Activated naive CD4-positive, alpha-beta T cell treated with anti-CD3 and anti-CD28 coated beads, Interleukin-2, amount 50 U/mL, for 24 hours (primary cell): ENCODE measurements around the gene RIPK4.

Experiments used
- H3K27ac Mint-ChIP-seq: one replicate; pipeline ENCODE4 v1.8.0; 2021; ENCODE audit warnings: mild to moderate bottlenecking, mixed read lengths
- H3K27me3 Mint-ChIP-seq: one replicate; pipeline ENCODE4 v1.8.0; 2021; ENCODE audit warnings: mixed read lengths
- H3K36me3 Mint-ChIP-seq: one replicate; pipeline ENCODE4 v1.8.0; 2021; ENCODE audit warnings: mixed read lengths
- H3K4me1 Mint-ChIP-seq: one replicate; pipeline ENCODE4 v1.8.0; 2021; ENCODE audit warnings: mixed read lengths
- H3K4me3 Mint-ChIP-seq: one replicate; pipeline ENCODE4 v1.8.0; 2021; ENCODE audit warnings: mild to moderate bottlenecking, mixed read lengths
- H3K9me3 Mint-ChIP-seq: one replicate; pipeline ENCODE4 v1.8.0; 2021; ENCODE audit warnings: mixed read lengths

Gene RIPK4

DNA sequence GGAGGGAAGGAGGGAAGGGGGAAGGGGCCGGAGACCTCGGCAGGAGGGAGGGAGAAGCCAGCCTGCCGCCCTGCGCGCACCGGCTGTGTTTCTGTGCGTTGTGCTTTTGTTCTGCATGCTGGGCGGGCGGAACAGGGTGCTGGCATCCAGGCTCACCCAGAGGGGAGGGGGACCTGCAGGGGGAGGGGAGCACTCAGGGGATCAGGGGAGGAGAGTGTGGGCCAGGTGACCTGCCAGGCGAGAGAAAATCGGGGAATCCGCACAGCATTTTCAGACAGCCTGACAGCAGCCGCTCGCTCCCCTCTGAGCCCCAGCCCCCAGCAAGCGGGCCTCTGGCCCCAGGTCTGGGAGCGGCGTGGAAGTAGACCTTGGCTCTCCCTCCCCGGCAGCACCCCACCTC is 54.7 kb downstream of the RIPK4 start:
- H3K27ac Mint-ChIP-seq: no peak overlapping the region
- H3K9me3 Mint-ChIP-seq: peaks cover 2% of the 10 kb centered on the region
- H3K27me3 Mint-ChIP-seq: peaks cover 26% of the 10 kb centered on the region
- no peaks in the 10 kb centered on the region for H3K4me1 Mint-ChIP-seq
- no peaks in the 10 kb centered on the region for H3K36me3 Mint-ChIP-seq
- no peak overlapping the region for H3K4me3 Mint-ChIP-seq

DNA sequence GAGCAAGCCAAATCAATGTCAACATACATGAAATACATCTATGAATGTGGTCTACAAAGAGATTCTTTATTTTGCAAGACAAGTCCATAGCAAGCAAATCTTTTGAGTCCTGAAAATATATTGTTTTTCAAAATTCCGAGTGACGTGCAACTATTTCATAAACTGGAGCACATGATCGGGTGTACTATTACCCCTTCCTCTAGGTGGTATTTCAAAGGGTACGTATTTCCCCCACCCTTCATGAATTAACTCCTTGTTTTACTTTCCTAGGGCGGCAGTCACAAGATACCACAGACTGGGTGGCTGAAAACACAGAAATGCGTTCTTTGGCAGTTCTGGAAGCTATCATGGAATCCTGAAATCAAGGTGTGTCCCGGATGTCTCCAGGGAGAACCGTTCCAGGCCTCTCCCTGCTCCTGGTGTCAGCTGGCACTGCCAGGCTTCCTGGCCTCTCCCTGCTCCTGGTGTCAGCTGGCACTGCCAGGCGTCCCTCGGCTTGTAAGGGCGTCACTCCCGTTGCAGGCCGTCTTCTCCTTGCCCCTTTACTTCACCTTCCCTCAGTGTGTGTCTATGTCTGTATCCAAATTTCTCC is 55.3 kb downstream of the RIPK4 start:
- H3K27me3 Mint-ChIP-seq: peaks cover 26% of the 10 kb centered on the region

GRCh38 chr21:41710823-41711160 is 56.1 kb downstream of the RIPK4 start:
- H3K4me1 Mint-ChIP-seq: no peaks in the 10 kb centered on the region
- no peaks in the 10 kb centered on the region for H3K36me3 Mint-ChIP-seq
- peaks cover 9% of the 10 kb centered on the region for H3K9me3 Mint-ChIP-seq
- H3K27ac Mint-ChIP-seq: no peak overlapping the region
- H3K27me3 Mint-ChIP-seq: peaks cover 23% of the 10 kb centered on the region
- H3K4me3 Mint-ChIP-seq: no peak overlapping the region

More for the DNA sequence above, 55.3 kb downstream of the RIPK4 start:
- no peaks in the 10 kb centered on the region for H3K4me1 Mint-ChIP-seq
- H3K27ac Mint-ChIP-seq: no peak overlapping the region
- peaks cover 8% of the 10 kb centered on the region for H3K9me3 Mint-ChIP-seq
- H3K36me3 Mint-ChIP-seq: no peaks in the 10 kb centered on the region
- H3K4me3 Mint-ChIP-seq: no peak overlapping the region

DNA sequence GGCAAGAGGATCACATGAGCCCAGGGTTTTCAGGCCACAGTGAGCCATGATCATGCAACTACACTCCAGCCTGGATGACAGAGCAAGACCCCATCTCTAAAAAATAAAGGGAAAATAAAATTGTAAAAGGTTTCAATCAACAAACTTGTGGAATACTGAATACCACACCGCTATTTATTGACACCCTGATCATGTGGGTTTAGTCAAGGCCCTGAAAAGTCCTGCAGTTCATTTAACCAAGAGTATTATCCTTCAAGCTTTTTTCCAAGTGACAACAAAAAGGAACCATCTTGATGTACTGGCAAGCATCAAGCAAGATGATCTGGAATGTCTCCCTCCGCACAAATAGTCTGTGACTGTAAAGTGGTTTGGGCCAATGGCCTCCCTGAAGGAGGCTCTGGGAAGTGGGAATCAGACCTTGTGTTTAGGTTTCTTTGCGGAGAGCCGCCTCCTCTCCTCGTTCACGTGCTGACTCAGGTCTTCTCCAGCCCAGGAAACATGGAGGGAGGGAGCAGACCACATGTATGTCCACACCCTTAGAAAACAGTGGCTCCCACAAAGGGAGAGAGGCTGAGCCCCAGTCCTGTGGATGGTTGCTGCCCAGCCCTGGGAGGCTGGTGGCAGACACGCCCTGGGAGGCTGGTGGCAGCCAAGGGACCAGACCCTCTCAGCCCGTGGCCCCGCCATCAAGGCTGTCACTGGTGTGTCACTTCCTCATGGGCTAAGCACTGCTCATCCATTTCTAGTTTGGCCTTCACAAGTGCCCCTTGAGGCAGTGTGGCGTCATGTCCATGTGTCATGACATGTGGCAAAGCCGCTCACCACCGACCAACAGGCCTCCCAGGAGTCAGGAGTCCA is 56.7 kb downstream of the RIPK4 start:
- Mint-ChIP-seq H3K4me3 (no peak overlapping the region), H3K27ac (no peak overlapping the region), H3K9me3 (peaks cover 9% of the 10 kb centered on the region), H3K27me3 (peaks cover 21% of the 10 kb centered on the region), H3K36me3 (no peaks in the 10 kb centered on the region), H3K4me1 (no peaks in the 10 kb centered on the region)

DNA sequence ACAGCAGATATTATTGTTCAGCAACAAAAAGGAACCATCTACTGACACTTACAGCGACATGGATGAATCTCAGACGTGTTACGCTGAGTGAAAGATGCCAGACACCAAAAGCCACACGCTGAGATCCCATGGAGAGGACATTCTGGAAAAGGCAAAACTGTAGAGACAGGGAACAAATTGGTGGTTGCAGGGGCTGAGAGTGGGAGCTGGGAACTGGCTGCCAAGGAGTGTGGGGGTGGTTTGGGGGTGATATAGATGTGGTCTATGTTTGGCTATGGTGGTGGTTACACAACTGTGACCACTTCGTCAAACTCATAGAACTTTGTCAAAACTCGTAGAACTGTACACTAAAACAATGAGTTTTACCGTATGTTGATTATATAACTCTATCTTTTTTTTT is 57.7 kb downstream of the RIPK4 start:
- no peak overlapping the region for H3K4me3 Mint-ChIP-seq

GRCh38 chr21:41707960-41708330 is 58.9 kb downstream of the RIPK4 start:
- Mint-ChIP-seq H3K9me3 (peaks cover 9% of the 10 kb centered on the region), H3K4me3 (no peak overlapping the region), H3K27me3 (peaks cover 20% of the 10 kb centered on the region), H3K4me1 (no peaks in the 10 kb centered on the region), H3K36me3 (no peaks in the 10 kb centered on the region), H3K27ac (no peak overlapping the region)

More for the DNA sequence above, 57.7 kb downstream of the RIPK4 start:
- H3K36me3 Mint-ChIP-seq: no peaks in the 10 kb centered on the region
- H3K27ac Mint-ChIP-seq: no peak overlapping the region
- H3K9me3 Mint-ChIP-seq: peaks cover 9% of the 10 kb centered on the region
- peaks cover 18% of the 10 kb centered on the region for H3K27me3 Mint-ChIP-seq
- H3K4me1 Mint-ChIP-seq: no peaks in the 10 kb centered on the region

DNA sequence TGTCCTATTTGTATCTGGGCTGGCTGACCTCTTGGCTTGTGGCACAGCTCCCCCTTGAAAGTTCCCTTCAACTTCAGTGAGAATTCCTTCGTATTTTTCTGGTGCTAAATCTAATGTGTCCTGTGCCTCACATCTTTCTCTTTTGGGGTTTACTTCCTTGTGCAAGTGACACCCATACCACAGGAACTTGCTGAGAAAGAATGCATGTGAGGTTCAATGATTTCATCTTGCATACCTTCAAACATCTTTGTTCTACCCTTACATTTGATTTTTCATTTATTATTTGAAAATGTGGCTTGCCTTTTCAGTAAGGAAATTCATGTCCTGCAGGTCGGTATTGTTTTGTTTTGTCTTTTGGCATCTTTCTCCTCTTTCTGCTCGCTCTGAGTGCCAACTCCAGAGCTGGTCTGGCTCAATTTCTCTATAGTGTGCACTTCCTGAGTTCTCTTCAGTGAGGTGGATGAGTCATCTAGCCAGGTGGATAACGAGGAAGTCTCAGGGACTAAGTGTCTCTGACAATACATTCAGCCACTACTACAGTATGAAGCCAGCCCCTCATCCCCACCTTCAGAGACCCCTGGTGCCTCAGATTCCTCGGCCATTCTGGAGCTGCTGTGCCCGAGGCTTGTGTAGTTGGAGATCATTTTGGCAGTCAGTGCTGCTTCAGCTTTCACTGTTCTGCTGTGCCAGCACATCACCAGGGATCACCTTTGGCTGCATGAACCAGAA is 59.5 kb downstream of the RIPK4 start:
- H3K4me3 Mint-ChIP-seq: no peak overlapping the region
- no peaks in the 10 kb centered on the region for H3K4me1 Mint-ChIP-seq
- no peaks in the 10 kb centered on the region for H3K36me3 Mint-ChIP-seq
- H3K27me3 Mint-ChIP-seq: peaks cover 18% of the 10 kb centered on the region
- no peak overlapping the region for H3K27ac Mint-ChIP-seq
- peaks cover 9% of the 10 kb centered on the region for H3K9me3 Mint-ChIP-seq

- H3K9me3 Mint-ChIP-seq: peaks cover 9% of the 10 kb centered on the region
- no peak overlapping the region for H3K4me3 Mint-ChIP-seq
- H3K4me1 Mint-ChIP-seq: no peaks in the 10 kb centered on the region
- H3K27ac Mint-ChIP-seq: no peak overlapping the region
- no peaks in the 10 kb centered on the region for H3K36me3 Mint-ChIP-seq
- H3K27me3 Mint-ChIP-seq: peaks cover 15% of the 10 kb centered on the region
Observed at GRCh38 chr21:41706678-41707077, 60.2 kb downstream of the RIPK4 start.

- Mint-ChIP-seq H3K9me3 (peaks cover 9% of the 10 kb centered on the region), H3K27ac (no peak overlapping the region), H3K27me3 (peaks cover 13% of the 10 kb centered on the region), H3K4me1 (no peaks in the 10 kb centered on the region), H3K36me3 (no peaks in the 10 kb centered on the region), H3K4me3 (no peak overlapping the region)
Observed at GRCh38 chr21:41706263-41706639, 60.6 kb downstream of the RIPK4 start.

DNA sequence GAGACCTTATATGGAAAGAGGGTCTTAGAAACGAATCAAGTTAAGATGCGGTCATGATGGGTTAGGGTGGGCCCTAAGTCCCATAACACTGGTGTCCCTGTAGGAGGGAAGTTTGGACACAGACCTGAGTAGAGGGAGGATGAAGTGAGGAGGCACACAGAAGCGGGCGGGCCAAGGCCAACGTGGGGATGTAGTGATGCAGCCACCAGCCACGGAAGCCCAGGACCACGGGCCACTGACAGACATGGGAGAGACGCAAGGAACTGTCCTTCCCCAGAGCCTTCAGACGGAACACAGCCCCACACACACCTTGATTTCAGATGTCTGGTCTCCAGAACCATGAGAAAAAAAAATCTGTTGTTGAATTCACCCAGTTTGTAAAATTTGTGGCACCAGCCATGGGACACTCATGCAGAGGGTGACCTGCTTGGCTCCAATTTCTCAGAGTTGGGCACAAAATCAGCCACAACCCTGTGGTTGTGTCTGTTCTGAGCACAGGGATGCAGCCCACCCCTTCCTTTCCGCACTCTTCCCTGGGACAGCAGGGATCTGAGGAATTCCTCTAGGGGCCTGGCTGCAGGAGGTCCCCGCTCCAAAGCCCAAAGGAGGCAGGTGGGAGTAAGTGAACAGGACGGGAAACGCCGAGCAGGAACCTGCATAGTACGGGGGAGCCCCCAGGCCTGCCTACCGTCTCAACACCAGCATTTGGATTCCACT is 61.1 kb downstream of the RIPK4 start:
- H3K9me3 Mint-ChIP-seq: peaks cover 9% of the 10 kb centered on the region

DNA sequence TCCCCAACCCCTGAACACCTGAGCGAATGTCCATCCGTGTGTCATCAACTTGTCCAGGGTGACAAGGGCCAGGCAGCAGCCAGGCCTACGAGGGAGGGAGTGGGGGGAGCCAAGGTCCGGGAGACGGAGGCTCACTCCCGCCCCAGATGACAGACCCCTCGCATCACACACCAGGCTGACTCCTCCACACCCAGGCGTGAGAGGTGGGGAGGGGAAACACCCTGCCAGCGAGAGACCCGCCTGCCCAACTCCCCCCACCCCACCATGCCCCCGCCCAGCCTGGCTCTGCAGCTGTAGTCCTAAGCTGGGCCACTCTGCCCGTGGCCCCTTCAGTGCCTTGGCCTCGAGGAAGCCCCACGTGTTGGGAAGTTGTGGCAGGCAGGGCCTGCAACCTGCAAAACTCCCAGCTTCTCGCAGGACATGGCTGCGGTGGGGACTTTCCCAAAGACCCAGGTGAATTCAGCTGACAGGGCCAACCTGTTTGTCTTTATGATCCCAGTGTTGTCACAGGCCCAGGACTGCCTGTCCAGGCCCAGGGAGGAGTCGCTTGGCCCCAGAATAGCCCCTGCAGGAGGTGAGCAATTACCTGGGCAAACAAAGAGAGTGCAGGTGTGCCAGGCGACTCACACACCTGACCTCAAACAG is 62.9 kb downstream of the RIPK4 start:
- H3K27ac Mint-ChIP-seq: no peak overlapping the region
- H3K9me3 Mint-ChIP-seq: peaks cover 9% of the 10 kb centered on the region
- H3K27me3 Mint-ChIP-seq: peaks cover 14% of the 10 kb centered on the region
- H3K4me1 Mint-ChIP-seq: no peaks in the 10 kb centered on the region
- no peaks in the 10 kb centered on the region for H3K36me3 Mint-ChIP-seq
- H3K4me3 Mint-ChIP-seq: no peak overlapping the region

More for the DNA sequence above, 61.1 kb downstream of the RIPK4 start:
- H3K27ac Mint-ChIP-seq: no peak overlapping the region
- H3K36me3 Mint-ChIP-seq: no peaks in the 10 kb centered on the region
- H3K27me3 Mint-ChIP-seq: peaks cover 15% of the 10 kb centered on the region
- no peaks in the 10 kb centered on the region for H3K4me1 Mint-ChIP-seq
- H3K4me3 Mint-ChIP-seq: no peak overlapping the region

DNA sequence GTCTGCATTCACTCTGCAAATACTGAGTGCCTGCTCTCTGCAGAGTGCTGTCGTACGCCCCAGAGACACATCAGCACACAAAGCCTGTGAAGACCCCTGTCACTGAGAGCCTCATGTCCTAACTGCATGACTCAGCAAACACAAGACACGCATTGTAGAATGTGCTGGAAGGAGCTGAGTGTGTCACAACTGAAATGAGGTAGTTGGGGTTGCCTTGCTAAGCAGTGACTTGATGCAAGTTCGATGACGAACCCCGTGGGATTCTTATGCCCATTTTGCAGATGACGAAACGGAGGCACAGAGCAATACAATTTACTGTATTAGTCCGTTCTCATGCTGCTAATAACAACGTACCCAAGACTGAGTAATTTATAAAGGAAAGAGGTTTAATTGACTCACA is 65.1 kb downstream of the RIPK4 start:
- Mint-ChIP-seq H3K36me3 (no peaks in the 10 kb centered on the region), H3K4me3 (no peak overlapping the region), H3K4me1 (no peaks in the 10 kb centered on the region), H3K27me3 (peaks cover 12% of the 10 kb centered on the region), H3K9me3 (peaks cover 3% of the 10 kb centered on the region), H3K27ac (no peak overlapping the region)

DNA sequence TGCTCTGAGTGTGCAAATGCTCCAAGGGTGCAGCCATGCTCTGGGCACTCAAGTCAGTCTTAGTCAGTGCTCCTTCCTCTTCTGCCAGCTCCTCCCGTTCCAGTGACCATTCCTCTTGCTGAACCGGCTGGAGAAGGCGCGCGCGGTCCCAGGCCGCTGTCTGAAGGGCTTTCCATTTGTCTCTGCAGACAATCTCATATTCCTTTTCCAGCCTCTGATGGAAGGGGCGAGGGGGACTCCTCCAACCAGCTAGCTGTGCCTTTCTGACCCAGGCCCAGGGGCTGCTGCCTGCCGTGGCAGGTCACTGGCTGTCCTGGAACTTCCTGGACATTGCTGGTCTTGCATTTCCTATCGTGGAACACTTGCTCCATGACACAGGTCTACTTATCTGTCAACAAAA is 67.5 kb downstream of the RIPK4 start:
- no peak overlapping the region for H3K4me3 Mint-ChIP-seq
- H3K27me3 Mint-ChIP-seq: peaks cover 10% of the 10 kb centered on the region
- H3K36me3 Mint-ChIP-seq: no peaks in the 10 kb centered on the region
- H3K4me1 Mint-ChIP-seq: no peaks in the 10 kb centered on the region
- H3K9me3 Mint-ChIP-seq: no peaks in the 10 kb centered on the region
- H3K27ac Mint-ChIP-seq: no peak overlapping the region

DNA sequence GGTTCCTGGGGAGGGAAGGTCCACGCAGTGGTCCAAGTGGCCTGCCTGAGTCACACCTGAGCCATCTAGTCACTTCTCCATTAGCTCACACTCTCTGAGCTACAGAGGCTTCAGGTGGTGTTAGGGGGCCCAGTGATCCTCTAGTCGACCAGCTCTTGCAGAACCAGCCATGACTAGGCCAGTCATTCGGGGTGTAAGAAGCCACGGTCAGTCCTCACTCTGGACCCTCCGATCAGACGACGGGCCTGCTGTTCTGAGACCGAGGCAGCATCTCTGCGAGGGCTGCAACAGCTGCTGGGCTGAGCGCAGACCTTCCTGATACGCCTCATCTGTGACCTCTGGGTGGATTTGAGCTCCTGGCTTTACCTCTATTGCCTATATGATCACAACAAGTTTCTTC is 68.8 kb downstream of the RIPK4 start:
- no peak overlapping the region for H3K4me3 Mint-ChIP-seq
- H3K9me3 Mint-ChIP-seq: no peaks in the 10 kb centered on the region
- H3K27me3 Mint-ChIP-seq: peaks cover 8% of the 10 kb centered on the region
- no peak overlapping the region for H3K27ac Mint-ChIP-seq
- H3K36me3 Mint-ChIP-seq: no peaks in the 10 kb centered on the region
- H3K4me1 Mint-ChIP-seq: no peaks in the 10 kb centered on the region

DNA sequence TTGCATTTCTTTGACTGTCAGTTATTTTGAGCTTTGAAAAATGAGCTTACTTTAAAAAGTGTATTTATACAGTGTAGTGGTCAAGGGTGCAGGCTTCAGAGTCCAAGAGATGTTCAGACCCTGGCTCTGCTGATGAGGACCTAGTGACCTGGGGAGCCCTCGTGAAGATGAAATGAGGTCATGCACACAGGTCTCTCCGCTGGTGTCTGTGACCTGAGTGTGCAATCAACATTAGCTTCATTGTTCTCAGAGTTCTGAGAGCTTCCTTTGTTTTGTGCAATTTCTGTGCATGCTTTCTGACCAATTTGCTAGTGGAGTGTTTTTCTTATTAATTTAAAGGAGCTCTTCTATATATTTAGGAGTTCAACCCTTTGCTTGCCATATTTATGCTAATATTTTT is 71.3 kb downstream of the RIPK4 start:
- Mint-ChIP-seq H3K4me1 (no peaks in the 10 kb centered on the region), H3K9me3 (no peaks in the 10 kb centered on the region), H3K27ac (no peak overlapping the region), H3K4me3 (no peak overlapping the region), H3K36me3 (no peaks in the 10 kb centered on the region), H3K27me3 (peaks cover 5% of the 10 kb centered on the region)
